ENCODE results near the gene TRIO.

The TRIO gene

GRCh38 chr5:14504332-14504727 lies 361.2 kb downstream of the TRIO start:
- no peak overlapping the region for H2AFZ ChIP-seq (ENCODE audit: low read depth, low read length)
- no peaks in the 10 kb centered on the region for H3K9me3 ChIP-seq (ENCODE audit: insufficient read depth, low read length, severe bottlenecking)
- H3K27me3 ChIP-seq (ENCODE audit: insufficient read depth, low read length, poor library complexity): no peaks in the 10 kb centered on the region
- no peaks in the 10 kb centered on the region for H3K4me1 ChIP-seq (ENCODE audit: insufficient read depth, low read length)
- no peaks in the 10 kb centered on the region for H3K36me3 ChIP-seq (ENCODE audit: insufficient read depth, low read length)
- no peak overlapping the region for H3K27ac ChIP-seq (ENCODE audit: low read length)
- H3K79me2 ChIP-seq (ENCODE audit: insufficient read depth, low read length): no peaks in the 10 kb centered on the region
- no peak overlapping the region for H3K4me3 ChIP-seq (ENCODE audit: low read depth in 1 of 2, low read length in 2 of 2)
- no peak for TF ChIP-seq EZH2 (IDR thresholded peaks at IDR 0.05; ENCODE audit: borderline replicate concordance, low read depth, low read length, severe bottlenecking)
- TF ChIP-seq CTCF (IDR thresholded peaks at IDR 0.05; ENCODE audit: borderline replicate concordance, extremely low read depth, low read length, poor library complexity, severe bottlenecking): no peak
- H3K9ac ChIP-seq (ENCODE audit: low read depth, low read length): no peak overlapping the region
- H4K20me1 ChIP-seq (ENCODE audit: insufficient read depth, low read length): no peaks in the 10 kb centered on the region
- ATAC-seq (ENCODE audit: insufficient read depth, low read depth): no peak
- no peak for DNase-seq
- no peak overlapping the region for H3K4me2 ChIP-seq (ENCODE audit: insufficient read depth, low read length)

GRCh38 chr5:14504816-14505215 lies 361.7 kb downstream of the TRIO start:
- Histone ChIP-seq H3K27ac (ENCODE audit: low read length) (no peak overlapping the region), H3K4me3 (ENCODE audit: low read depth in 1 of 2, low read length in 2 of 2) (no peak overlapping the region), H3K27me3 (ENCODE audit: insufficient read depth, low read length, poor library complexity) (no peaks in the 10 kb centered on the region), H3K4me2 (ENCODE audit: insufficient read depth, low read length) (no peak overlapping the region), H3K9ac (ENCODE audit: low read depth, low read length) (no peak overlapping the region), H3K4me1 (ENCODE audit: insufficient read depth, low read length) (no peaks in the 10 kb centered on the region), H4K20me1 (ENCODE audit: insufficient read depth, low read length) (no peaks in the 10 kb centered on the region), H2AFZ (ENCODE audit: low read depth, low read length) (no peak overlapping the region), H3K79me2 (ENCODE audit: insufficient read depth, low read length) (no peaks in the 10 kb centered on the region), H3K9me3 (ENCODE audit: insufficient read depth, low read length, severe bottlenecking) (no peaks in the 10 kb centered on the region), H3K36me3 (ENCODE audit: insufficient read depth, low read length) (no peaks in the 10 kb centered on the region)
- DNase-seq (no peak), ATAC-seq (ENCODE audit: insufficient read depth, low read depth) (no peak)
- no peak for TF ChIP-seq CTCF (IDR thresholded peaks at IDR 0.05; ENCODE audit: borderline replicate concordance, extremely low read depth, low read length, poor library complexity, severe bottlenecking)
- no peak for TF ChIP-seq EZH2 (IDR thresholded peaks at IDR 0.05; ENCODE audit: borderline replicate concordance, low read depth, low read length, severe bottlenecking)

GRCh38 chr5:14505310-14506139 lies 362.4 kb downstream of the TRIO start:
- no peak for ATAC-seq (ENCODE audit: insufficient read depth, low read depth)
- no peak overlapping the region for H2AFZ ChIP-seq (ENCODE audit: low read depth, low read length)
- H3K4me1 ChIP-seq (ENCODE audit: insufficient read depth, low read length): no peaks in the 10 kb centered on the region
- no peaks in the 10 kb centered on the region for H3K79me2 ChIP-seq (ENCODE audit: insufficient read depth, low read length)
- H3K4me2 ChIP-seq (ENCODE audit: insufficient read depth, low read length): no peak overlapping the region
- H3K4me3 ChIP-seq (ENCODE audit: low read depth in 1 of 2, low read length in 2 of 2): no peak overlapping the region
- H3K9me3 ChIP-seq (ENCODE audit: insufficient read depth, low read length, severe bottlenecking): no peaks in the 10 kb centered on the region
- H4K20me1 ChIP-seq (ENCODE audit: insufficient read depth, low read length): no peaks in the 10 kb centered on the region
- no peak overlapping the region for H3K9ac ChIP-seq (ENCODE audit: low read depth, low read length)
- no peak overlapping the region for H3K27ac ChIP-seq (ENCODE audit: low read length)
- no peaks in the 10 kb centered on the region for H3K36me3 ChIP-seq (ENCODE audit: insufficient read depth, low read length)
- no peak for DNase-seq
- no peaks in the 10 kb centered on the region for H3K27me3 ChIP-seq (ENCODE audit: insufficient read depth, low read length, poor library complexity)
- TF ChIP-seq EZH2 (IDR thresholded peaks at IDR 0.05; ENCODE audit: borderline replicate concordance, low read depth, low read length, severe bottlenecking) (no peak), CTCF (IDR thresholded peaks at IDR 0.05; ENCODE audit: borderline replicate concordance, extremely low read depth, low read length, poor library complexity, severe bottlenecking) (no peak)
